A673 (cell line): ENCODE measurements around the gene CCNI.

Experiments
- EZH2 ChIP-seq: fragments of 200-600 bp; sonication (generic); IDR thresholded peaks from 2 replicates; pipeline ENCODE4 v1.6.1; 2017; ENCODE audit warnings: borderline replicate concordance, low read depth, mild to moderate bottlenecking, mixed read lengths, antibody characterized with exemption, low read length; ENCODE audit not compliant: poor library complexity, severe bottlenecking
- TF ChIP-seq, protein P1 (sequence below): fragments of 300-800, 200-600 bp; sonication (generic); conservative IDR thresholded peaks from 2 replicates; pipeline ENCODE4 v1.5.1; 2017; ENCODE audit warnings: low read depth, mild to moderate bottlenecking, antibody characterized with exemption, low read length, moderate library complexity, mixed read lengths

DNA sequence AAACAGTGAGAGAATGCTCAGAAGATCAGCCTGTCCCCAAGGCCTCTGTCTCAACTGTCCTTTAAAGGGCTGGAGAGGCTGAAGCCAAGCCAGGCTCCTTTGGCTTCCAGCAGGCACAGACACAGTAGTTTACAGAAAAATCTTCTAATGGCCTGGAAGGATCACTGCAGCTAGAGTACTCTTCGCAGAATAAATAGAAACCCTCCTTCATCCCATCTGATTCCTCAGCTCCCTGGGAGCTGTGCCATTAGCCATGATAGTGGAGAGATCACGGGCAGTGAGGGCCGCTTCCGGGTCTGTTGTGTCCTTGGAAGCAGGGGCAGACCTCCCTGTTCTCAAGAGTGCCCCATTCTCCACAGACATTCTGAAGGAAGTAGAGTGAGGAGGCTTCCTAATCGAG, 63.1 kb downstream of the CCNI start:
- TF ChIP-seq, protein P1, sequence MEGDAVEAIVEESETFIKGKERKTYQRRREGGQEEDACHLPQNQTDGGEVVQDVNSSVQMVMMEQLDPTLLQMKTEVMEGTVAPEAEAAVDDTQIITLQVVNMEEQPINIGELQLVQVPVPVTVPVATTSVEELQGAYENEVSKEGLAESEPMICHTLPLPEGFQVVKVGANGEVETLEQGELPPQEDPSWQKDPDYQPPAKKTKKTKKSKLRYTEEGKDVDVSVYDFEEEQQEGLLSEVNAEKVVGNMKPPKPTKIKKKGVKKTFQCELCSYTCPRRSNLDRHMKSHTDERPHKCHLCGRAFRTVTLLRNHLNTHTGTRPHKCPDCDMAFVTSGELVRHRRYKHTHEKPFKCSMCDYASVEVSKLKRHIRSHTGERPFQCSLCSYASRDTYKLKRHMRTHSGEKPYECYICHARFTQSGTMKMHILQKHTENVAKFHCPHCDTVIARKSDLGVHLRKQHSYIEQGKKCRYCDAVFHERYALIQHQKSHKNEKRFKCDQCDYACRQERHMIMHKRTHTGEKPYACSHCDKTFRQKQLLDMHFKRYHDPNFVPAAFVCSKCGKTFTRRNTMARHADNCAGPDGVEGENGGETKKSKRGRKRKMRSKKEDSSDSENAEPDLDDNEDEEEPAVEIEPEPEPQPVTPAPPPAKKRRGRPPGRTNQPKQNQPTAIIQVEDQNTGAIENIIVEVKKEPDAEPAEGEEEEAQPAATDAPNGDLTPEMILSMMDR = no peak
- TF ChIP-seq EZH2 = no peak
